Upper lobe of left lung (tissue), 4 donors: ENCODE measurements around the gene GP1BA.

Source experiments
- CTCF ChIP-seq, 6 experiments: fragments of 450-650 bp in 4 of 6; fragments of 200-600 bp in 2 of 6; sonication (generic) in 2 of 6; IDR thresholded peaks; one replicate each; pipeline ENCODE4 v1.5.1; 2016 to 2019; ENCODE audit warnings: antibody characterized with exemption in 6 of 6
- POLR2A ChIP-seq, 4 donors: fragments of 450-650 bp; IDR thresholded peaks; one replicate each; pipeline ENCODE4 v1.5.1; 2016 to 2017; ENCODE audit warnings: antibody characterized with exemption in 4 of 4, mild to moderate bottlenecking in 2 of 4
- POLR2AphosphoS5 ChIP-seq, 2 donors: sonication (generic); formaldehyde crosslinking; IDR thresholded peaks; one replicate each; pipeline ENCODE4 v1.5.1; 2017; ENCODE audit warnings: antibody characterized with exemption in 2 of 2

- TF ChIP-seq POLR2AphosphoS5 (IDR thresholded peaks at IDR 0.05) (no peak), POLR2A (IDR thresholded peaks at IDR 0.05) (no peak), CTCF (IDR thresholded peaks at IDR 0.05) (no peak)
Measured at GRCh38 chr17:4939546-4939795, 7.4 kb downstream of the GP1BA start.
